ENCODE results near the gene SSH3. TPM values are rescaled to one million over a fixed set of nuclear protein-coding genes. Genes with fewer than 3 reads are reported as not detected.
"Not testable (repeated sequence)": the region's sequence is repeated elsewhere in the genome, so short reads cannot be mapped to it uniquely, and the experiment has no call there.

Gene SSH3
- total RNA-seq, 1 donor from 2014 or later = 7.3 TPM

GRCh38 chr11:67314218-67314617 lies 10.9 kb downstream of the SSH3 start:
- H3K27me3 Mint-ChIP-seq (ENCODE audit: unreplicated experiment) = peaks cover 14% of the 10 kb centered on the region
- peak overlapping the region; percentile 30 for H3K27ac Mint-ChIP-seq (ENCODE audit: unreplicated experiment)
- no peaks in the 10 kb centered on the region for H3K9me3 Mint-ChIP-seq (ENCODE audit: unreplicated experiment)
- H3K4me3 Mint-ChIP-seq (ENCODE audit: unreplicated experiment) = no peak overlapping the region
- no peak for TF ChIP-seq CTCF (IDR thresholded peaks at IDR 0.05; ENCODE audit: unreplicated experiment)
- H3K36me3 Mint-ChIP-seq (ENCODE audit: low read depth, unreplicated experiment) = no peaks in the 10 kb centered on the region
- DNase-seq (ENCODE audit: low spot score) = no peak
- peaks cover 4% of the 10 kb centered on the region for H3K4me1 Mint-ChIP-seq (ENCODE audit: unreplicated experiment)

- no peak for TF ChIP-seq CTCF (IDR thresholded peaks at IDR 0.05; ENCODE audit: unreplicated experiment)
- peak overlapping the region; percentile 37 for H3K4me3 Mint-ChIP-seq (ENCODE audit: unreplicated experiment)
- H3K9me3 Mint-ChIP-seq (ENCODE audit: unreplicated experiment) = no peaks in the 10 kb centered on the region
- H3K27ac Mint-ChIP-seq (ENCODE audit: unreplicated experiment) = no peak overlapping the region
- peaks cover 4% of the 10 kb centered on the region for H3K4me1 Mint-ChIP-seq (ENCODE audit: unreplicated experiment)
- H3K36me3 Mint-ChIP-seq (ENCODE audit: low read depth, unreplicated experiment) = no peaks in the 10 kb centered on the region
- DNase-seq (ENCODE audit: low spot score) = no peak
- peaks cover 18% of the 10 kb centered on the region for H3K27me3 Mint-ChIP-seq (ENCODE audit: unreplicated experiment)
These were observed 12.1 kb downstream of the SSH3 start for GRCh38 chr11:67315325-67315909.

GRCh38 chr11:67316882-67317204 lies 13.5 kb downstream of the SSH3 start:
- Mint-ChIP-seq H3K36me3 (ENCODE audit: low read depth, unreplicated experiment) (no peaks in the 10 kb centered on the region), H3K9me3 (ENCODE audit: unreplicated experiment) (no peaks in the 10 kb centered on the region), H3K27me3 (ENCODE audit: unreplicated experiment) (peaks cover 18% of the 10 kb centered on the region), H3K4me3 (ENCODE audit: unreplicated experiment) (peak overlapping the region; percentile 96), H3K4me1 (ENCODE audit: unreplicated experiment) (peaks cover 4% of the 10 kb centered on the region), H3K27ac (ENCODE audit: unreplicated experiment) (peak overlapping the region; percentile 70)
- DNase-seq (ENCODE audit: low spot score) = no peak
- no peak for TF ChIP-seq CTCF (IDR thresholded peaks at IDR 0.05; ENCODE audit: unreplicated experiment)

- Mint-ChIP-seq H3K27me3 (ENCODE audit: unreplicated experiment) (peaks cover 18% of the 10 kb centered on the region), H3K27ac (ENCODE audit: unreplicated experiment) (peak overlapping the region; percentile 86), H3K9me3 (ENCODE audit: unreplicated experiment) (no peaks in the 10 kb centered on the region), H3K36me3 (ENCODE audit: low read depth, unreplicated experiment) (no peaks in the 10 kb centered on the region), H3K4me1 (ENCODE audit: unreplicated experiment) (peaks cover 4% of the 10 kb centered on the region), H3K4me3 (ENCODE audit: unreplicated experiment) (peak overlapping the region; percentile 96)
- TF ChIP-seq CTCF (IDR thresholded peaks at IDR 0.05; ENCODE audit: unreplicated experiment) = peak; percentile 80
- peak; percentile 99 for DNase-seq (ENCODE audit: low spot score)
These were observed 14.0 kb downstream of the SSH3 start for GRCh38 chr11:67317205-67317887.

- peak overlapping the region; percentile 96 for H3K4me3 Mint-ChIP-seq (ENCODE audit: unreplicated experiment)
- H3K27ac Mint-ChIP-seq (ENCODE audit: unreplicated experiment) = peak overlapping the region; percentile 86
- H3K9me3 Mint-ChIP-seq (ENCODE audit: unreplicated experiment) = no peaks in the 10 kb centered on the region
- DNase-seq (ENCODE audit: low spot score) = no peak
- H3K27me3 Mint-ChIP-seq (ENCODE audit: unreplicated experiment) = peaks cover 18% of the 10 kb centered on the region
- no peaks in the 10 kb centered on the region for H3K36me3 Mint-ChIP-seq (ENCODE audit: low read depth, unreplicated experiment)
- TF ChIP-seq CTCF (IDR thresholded peaks at IDR 0.05; ENCODE audit: unreplicated experiment) = peak; percentile 4
- H3K4me1 Mint-ChIP-seq (ENCODE audit: unreplicated experiment) = peaks cover 4% of the 10 kb centered on the region
These were observed 14.7 kb downstream of the SSH3 start for GRCh38 chr11:67317888-67318555.

GRCh38 chr11:67318876-67319275 lies 15.5 kb downstream of the SSH3 start:
- not testable (repeated sequence) for H3K36me3 Mint-ChIP-seq (ENCODE audit: low read depth, unreplicated experiment); H3K9me3 Mint-ChIP-seq (ENCODE audit: unreplicated experiment); H3K27ac Mint-ChIP-seq (ENCODE audit: unreplicated experiment); DNase-seq (ENCODE audit: low spot score); H3K4me1 Mint-ChIP-seq (ENCODE audit: unreplicated experiment)
- H3K4me3 Mint-ChIP-seq (ENCODE audit: unreplicated experiment) = peak overlapping the region; percentile 83
- peaks cover 21% of the 10 kb centered on the region for H3K27me3 Mint-ChIP-seq (ENCODE audit: unreplicated experiment)

Measured in endothelial cell (in vitro differentiated cells).